ENCODE measurements around the gene TAF1C.
"Not testable (repeated sequence)": the region's sequence is repeated elsewhere in the genome, so short reads cannot be mapped to it uniquely, and the experiment has no call there.

The TAF1C gene

GRCh38 chr16:84186685-84187437 lies at the start of gene TAF1C:
Gene TAF1C, minus strand, starts transcription at chr16:84187057. Its CDS starts 2,069 bp downstream, at chr16:84184988.
- DNase-seq, result peak; percentile 82 to 89

- DNase-seq, result no peak
Observed at GRCh38 chr16:84234321-84235241, 47.7 kb upstream of the TAF1C start.

- DNase-seq, result no peak
Observed at GRCh38 chr16:84233748-84234147, 46.9 kb upstream of the TAF1C start.

- no peak for DNase-seq
Observed at GRCh38 chr16:84232969-84233368, 46.1 kb upstream of the TAF1C start.

- no peak for DNase-seq
Observed at GRCh38 chr16:84232060-84232459, 45.2 kb upstream of the TAF1C start.

GRCh38 chr16:84229471-84229870 lies 42.6 kb upstream of the TAF1C start:
- DNase-seq, result no peak

- no peak for DNase-seq
Observed at GRCh38 chr16:84228256-84228838, 41.5 kb upstream of the TAF1C start.

GRCh38 chr16:84227548-84227947 lies 40.7 kb upstream of the TAF1C start:
- DNase-seq, result no peak

GRCh38 chr16:84226026-84226425 lies 39.2 kb upstream of the TAF1C start:
- no peak for DNase-seq

- no peak for DNase-seq
Observed at GRCh38 chr16:84225571-84225970, 38.7 kb upstream of the TAF1C start.

- no peak for DNase-seq
Observed at GRCh38 chr16:84225126-84225525, 38.3 kb upstream of the TAF1C start.

- no peak for DNase-seq
Observed at GRCh38 chr16:84224554-84224953, 37.7 kb upstream of the TAF1C start.

GRCh38 chr16:84223456-84223855 lies 36.6 kb upstream of the TAF1C start:
- DNase-seq, result no peak

GRCh38 chr16:84220851-84221250 lies 34.0 kb upstream of the TAF1C start:
- DNase-seq, result no peak

- DNase-seq, result no peak
Observed at GRCh38 chr16:84218956-84219355, 32.1 kb upstream of the TAF1C start.

- no peak for DNase-seq
Observed at GRCh38 chr16:84218176-84218823, 31.4 kb upstream of the TAF1C start.

- not testable (repeated sequence) for DNase-seq
Observed at GRCh38 chr16:84216144-84216543, 29.3 kb upstream of the TAF1C start.

- no peak for DNase-seq
Observed at GRCh38 chr16:84215531-84215930, 28.7 kb upstream of the TAF1C start.

- no peak for DNase-seq
Observed at GRCh38 chr16:84214451-84215066, 27.7 kb upstream of the TAF1C start.

GRCh38 chr16:84212631-84213030 lies 25.8 kb upstream of the TAF1C start:
- DNase-seq, result no peak

- DNase-seq, result no peak
Observed at GRCh38 chr16:84212154-84212553, 25.3 kb upstream of the TAF1C start.

- DNase-seq, result no peak
Observed at GRCh38 chr16:84209989-84210388, 23.1 kb upstream of the TAF1C start.

GRCh38 chr16:84207879-84208278 lies 21.0 kb upstream of the TAF1C start:
- DNase-seq, result no peak
